K562 (cell line): ENCODE results near the gene PTTG1IP. TPM values are rescaled to one million over a fixed set of nuclear protein-coding genes. Genes with fewer than 3 reads are reported as not detected.

Experiments
- ATAC-seq: fragments of 200-7000 bp; cut with Tn5 transposase; 3 replicates; pipeline ENCODE4 v1.9.1; 2020; ENCODE audit warnings: moderate library complexity
- BruUV-seq: library from RNA; stranded (reverse); fragments of 400-500 nt; replicated peaks from 2 replicates; lab custom pipeline; 2021; lab: Mats Ljungman, UMichigan
- CTCF ChIA-PET: fragments of 300-600 bp; formaldehyde crosslinking; extraction: SDS; loops from one replicate; lab custom pipeline; 2021; ENCODE audit warnings: low intra/inter-chr PET ratio; lab: Yijun Ruan, JAX
- POLR2A ChIA-PET: fragments of 300-600, 350-650 bp; sonication (Branson Sonifier 250); formaldehyde crosslinking; extraction: SDS; loops from one replicate; lab custom pipeline; 2021; ENCODE audit warnings: antibody characterized with exemption, inconsistent platforms; lab: Yijun Ruan, JAX
- DNase-seq, 4 experiments: peaks; one replicate each; pipeline versions ENCODE4 v3.0.0 to v3.0.0-alpha.2; 2011 to 2018; ENCODE audit warnings: low spot score in 3 of 4, mixed read lengths in 3 of 4; ENCODE audit errors: extremely low read depth in 1 of 4
- FAIRE-seq: peaks from 2 replicates; lab custom pipeline; 2011; peaks lifted over from hg19 to GRCh38; lab: Jason Lieb, UNC
- H2AFZ ChIP-seq: 2 replicates; pipeline ENCODE4 v1.6.0; 2011; ENCODE audit warnings: low read depth, low read length, control low read depth, inconsistent platforms
- H3K27ac ChIP-seq: fragments of 200-600 bp; 3 replicates; pipeline ENCODE4 v1.8.0; 2011; ENCODE audit warnings: low read depth, mild to moderate bottlenecking, control low read depth, inconsistent platforms, low read length, moderate library complexity, mixed read lengths; ENCODE audit errors: extremely low read depth
- H3K27me3 ChIP-seq, 2 experiments: fragments of 300-600 bp in 1 of 2; 2 replicates in 1 of 2; 3 replicates in 1 of 2; pipeline versions ENCODE4 v1.6.0 to v1.8.0; 2011; ENCODE audit warnings: inconsistent platforms in 2 of 2, low read length in 2 of 2, mild to moderate bottlenecking in 1 of 2, mixed read lengths in 1 of 2, moderate library complexity in 1 of 2; ENCODE audit not compliant: control insufficient read depth in 2 of 2, insufficient read depth in 2 of 2
- H3K36me3 ChIP-seq: fragments of 300-600 bp; 3 replicates; pipeline ENCODE4 v1.8.0; 2011; ENCODE audit warnings: mild to moderate bottlenecking, low read length, inconsistent platforms; ENCODE audit not compliant: control insufficient read depth, insufficient read depth
- H3K4me1 ChIP-seq, 2 experiments: fragments of 200-600 bp in 1 of 2; replicated peaks in 1 of 2; 2 replicates in 1 of 2; 3 replicates in 1 of 2; pipeline versions ENCODE4 v1.5.1 to v1.8.0; 2011; ENCODE audit warnings: inconsistent platforms in 2 of 2, low read length in 2 of 2, mild to moderate bottlenecking in 1 of 2, mixed read lengths in 1 of 2, moderate library complexity in 1 of 2; ENCODE audit not compliant: control insufficient read depth in 2 of 2, insufficient read depth in 2 of 2
- H3K4me2 ChIP-seq: 2 replicates; pipeline ENCODE4 v1.6.1; 2011; ENCODE audit warnings: low read length, control low read depth, inconsistent platforms, mixed read lengths; ENCODE audit not compliant: insufficient read depth
- H3K4me3 ChIP-seq: fragments of 200-600 bp; sonication (generic), shearing (Covaris generic); 2 replicates; pipeline ENCODE4 v1.5.1; 2016; ENCODE audit warnings: control low read depth, inconsistent platforms
- H3K79me2 ChIP-seq: fragments of 200-600 bp; 3 replicates; pipeline ENCODE4 v1.8.0; 2011; ENCODE audit warnings: low read length, inconsistent platforms; ENCODE audit not compliant: control insufficient read depth, insufficient read depth
- H3K9ac ChIP-seq, 2 experiments: 2 replicates each; pipeline versions ENCODE4 v1.6.0 to v1.6.1; 2011; ENCODE audit warnings: low read depth in 2 of 2, low read length in 2 of 2, control low read depth in 1 of 2, inconsistent platforms in 1 of 2, mild to moderate bottlenecking in 1 of 2, mixed read lengths in 1 of 2; ENCODE audit not compliant: insufficient read depth in 1 of 2
- H3K9me1 ChIP-seq: one replicate; pipeline ENCODE4 v1.6.0; 2011; ENCODE audit warnings: inconsistent platforms, mild to moderate bottlenecking, low read length, moderate library complexity; ENCODE audit not compliant: control insufficient read depth, insufficient read depth
- H3K9me3 ChIP-seq: replicated peaks from 2 replicates; pipeline ENCODE4 v1.5.1; 2011; ENCODE audit warnings: low read depth, low read length, inconsistent platforms; ENCODE audit not compliant: control insufficient read depth, insufficient read depth
- H4K20me1 ChIP-seq: replicated peaks from 2 replicates; pipeline ENCODE4 v1.6.1; 2011; ENCODE audit warnings: low read length, inconsistent platforms, mixed read lengths; ENCODE audit not compliant: control insufficient read depth, insufficient read depth
- SAP30 ChIP-seq: fragments of 200-600 bp; sonication (generic); IDR thresholded peaks from 2 replicates; pipeline ENCODE4 v1.6.1; 2012; ENCODE audit warnings: borderline replicate concordance, low read depth, mild to moderate bottlenecking, moderate library complexity, low read length, control low read depth, inconsistent platforms; ENCODE audit not compliant: insufficient read depth, poor library complexity, severe bottlenecking
- SP2 ChIP-seq: IDR thresholded peaks from 2 replicates; pipeline ENCODE4 v1.6.1; 2011; ENCODE audit warnings: mild to moderate bottlenecking, low read depth, low read length, moderate library complexity; ENCODE audit not compliant: poor library complexity, severe bottlenecking; ENCODE audit errors: extremely low read depth
- U2AF2 ChIP-seq: fragments of 200-400 bp; formaldehyde crosslinking; optimal IDR thresholded peaks from 2 replicates; pipeline ENCODE3; 2017; ENCODE audit warnings: low read depth, mild to moderate bottlenecking, low read length
- whole genome bisulfite sequencing: fragments of 100-300 bp; shearing (Covaris generic); methylation state at CpG from one replicate; pipeline ENCODE4 v1.1.6; 2016; ENCODE audit warnings: low coverage, mixed read lengths; ENCODE audit not compliant: insufficient coverage; ENCODE audit errors: missing lambda C conversion rate; 5-methylcytosine and 5-hydroxymethylcytosine counted together
- in situ Hi-C: fragments of 300-500 bp; cut with MboI; formaldehyde crosslinking; loops from 4 replicates; pipeline ENCODE4 v1.15.0; 2018; ENCODE audit warnings: inconsistent platforms, mixed read lengths
- intact Hi-C: fragments of 100-400 bp; cut with micrococcal nuclease; formaldehyde crosslinking; loops from 2 replicates; pipeline ENCODE4 v1.14.2; 2022
- polyA plus RNA-seq, 8 experiments: library from polyadenylated mRNA; depleted of rRNA in 4 of 8; stranded (reverse) in 5 of 8; unstranded in 3 of 8; fragments of >200 nt; fragmentation: Nextera tagmentation in 2 of 8; fragmentation: Illumina TruSeq in 1 of 8; extraction: Ambion mirVana in 2 of 8; extraction: Trizol in 1 of 8; gene quantifications; 2 replicates each; pipeline versions ENCODE4 v1.2.1 to v1.2.3, GENCODE V29; 2011 to 2014; ENCODE audit warnings: inconsistent platforms in 1 of 8, missing spikeins in 1 of 8
- total RNA-seq, 7 experiments: library from RNA; depleted of rRNA in 6 of 7; stranded (reverse); fragments of >200 nt in 6 of 7; fragmentation: Illumina TruSeq in 2 of 7; extraction: Trizol in 2 of 7; gene quantifications; 2 replicates each; pipeline versions ENCODE4 v1.2.1 to v1.2.3, GENCODE V29; 2011 to 2021; ENCODE audit warnings: low replicate concordance in 1 of 7
- TF ChIP-seq, protein P1 (sequence below): sonication (generic); IDR thresholded peaks from 2 replicates; pipeline ENCODE4 v1.6.1; 2016
- TF ChIP-seq, protein P2 (sequence below): IDR thresholded peaks from 3 replicates; pipeline ENCODE4 v1.6.1; 2011; ENCODE audit warnings: borderline replicate concordance, mild to moderate bottlenecking, moderate library complexity; ENCODE audit not compliant: insufficient read length; ENCODE audit errors: extremely low read depth

PTTG1IP gene
- total and polyA plus RNA-seq, 9 of the 15 experiments (the other 6 are each of a cell fraction or from before 2014, with no cell fraction given): 5.0 to 99.3 (median 82.4) TPM

DNA sequence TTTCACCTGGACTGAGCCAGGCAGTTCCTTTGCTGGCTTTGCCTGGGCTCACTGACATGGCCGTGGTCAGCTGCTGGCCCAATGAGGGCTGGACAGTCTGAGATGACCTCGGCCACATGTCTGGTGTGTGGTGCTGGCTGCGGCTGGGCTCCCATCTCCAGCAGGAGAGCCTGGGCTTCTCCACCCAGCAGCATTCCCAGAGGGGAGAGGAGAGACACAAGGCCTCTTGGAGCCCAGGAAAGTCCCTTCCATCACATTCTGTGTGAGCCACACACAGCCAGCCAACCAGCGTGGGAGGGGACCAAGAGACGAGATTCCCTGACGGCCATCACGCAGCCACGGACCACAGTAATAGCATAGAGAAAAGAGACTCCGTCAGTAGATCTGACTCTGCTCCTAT lies 34.5 kb downstream of the PTTG1IP start:
- no peaks in the 10 kb centered on the region for H3K79me2 ChIP-seq
- BruUV-seq: no TSS peak
- TF ChIP-seq, protein P1, sequence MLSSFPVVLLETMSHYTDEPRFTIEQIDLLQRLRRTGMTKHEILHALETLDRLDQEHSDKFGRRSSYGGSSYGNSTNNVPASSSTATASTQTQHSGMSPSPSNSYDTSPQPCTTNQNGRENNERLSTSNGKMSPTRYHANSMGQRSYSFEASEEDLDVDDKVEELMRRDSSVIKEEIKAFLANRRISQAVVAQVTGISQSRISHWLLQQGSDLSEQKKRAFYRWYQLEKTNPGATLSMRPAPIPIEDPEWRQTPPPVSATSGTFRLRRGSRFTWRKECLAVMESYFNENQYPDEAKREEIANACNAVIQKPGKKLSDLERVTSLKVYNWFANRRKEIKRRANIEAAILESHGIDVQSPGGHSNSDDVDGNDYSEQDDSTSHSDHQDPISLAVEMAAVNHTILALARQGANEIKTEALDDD: no peak
- TF ChIP-seq U2AF2: no peak
- no peak for TF ChIP-seq SAP30
- TF ChIP-seq, protein P2, sequence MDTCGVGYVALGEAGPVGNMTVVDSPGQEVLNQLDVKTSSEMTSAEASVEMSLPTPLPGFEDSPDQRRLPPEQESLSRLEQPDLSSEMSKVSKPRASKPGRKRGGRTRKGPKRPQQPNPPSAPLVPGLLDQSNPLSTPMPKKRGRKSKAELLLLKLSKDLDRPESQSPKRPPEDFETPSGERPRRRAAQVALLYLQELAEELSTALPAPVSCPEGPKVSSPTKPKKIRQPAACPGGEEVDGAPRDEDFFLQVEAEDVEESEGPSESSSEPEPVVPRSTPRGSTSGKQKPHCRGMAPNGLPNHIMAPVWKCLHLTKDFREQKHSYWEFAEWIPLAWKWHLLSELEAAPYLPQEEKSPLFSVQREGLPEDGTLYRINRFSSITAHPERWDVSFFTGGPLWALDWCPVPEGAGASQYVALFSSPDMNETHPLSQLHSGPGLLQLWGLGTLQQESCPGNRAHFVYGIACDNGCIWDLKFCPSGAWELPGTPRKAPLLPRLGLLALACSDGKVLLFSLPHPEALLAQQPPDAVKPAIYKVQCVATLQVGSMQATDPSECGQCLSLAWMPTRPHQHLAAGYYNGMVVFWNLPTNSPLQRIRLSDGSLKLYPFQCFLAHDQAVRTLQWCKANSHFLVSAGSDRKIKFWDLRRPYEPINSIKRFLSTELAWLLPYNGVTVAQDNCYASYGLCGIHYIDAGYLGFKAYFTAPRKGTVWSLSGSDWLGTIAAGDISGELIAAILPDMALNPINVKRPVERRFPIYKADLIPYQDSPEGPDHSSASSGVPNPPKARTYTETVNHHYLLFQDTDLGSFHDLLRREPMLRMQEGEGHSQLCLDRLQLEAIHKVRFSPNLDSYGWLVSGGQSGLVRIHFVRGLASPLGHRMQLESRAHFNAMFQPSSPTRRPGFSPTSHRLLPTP: no peak
- TF ChIP-seq SP2: no peak
- TF ChIP-seq, all 486 proteins: peak for 0

More for the DNA sequence above, 34.5 kb downstream of the PTTG1IP start:
- Histone ChIP-seq H3K9me3 (no peaks in the 10 kb centered on the region), H3K4me1 (peaks cover 21 to 52% of the 10 kb centered on the region in 2 experiments), H3K27me3 (peaks cover 14 to 36% of the 10 kb centered on the region in 2 experiments; a peak in 4 of 5 replicates), H2AFZ (no peak overlapping the region), H3K9me1 (no peaks in the 10 kb centered on the region), H3K4me2 (no peak overlapping the region), H4K20me1 (peaks cover 5% of the 10 kb centered on the region; the same call in 1 of the 2 replicates), H3K36me3 (no peaks in the 10 kb centered on the region), H3K9ac (no peak overlapping the region), H3K4me3 (no peak overlapping the region), H3K27ac (no peak overlapping the region)
- ATAC-seq: no peak
- no peak for FAIRE-seq
- intact Hi-C loops: loop anchor here (10.0 kb wide), 1 partner anchor 794 kb away; no protein-coding TSS in a partner anchor
- 29% methylated on average over 9 of the region's 9 CpGs for WGBS
- ChIA-PET CTCF (no interaction called here), POLR2A (no interaction called here)
- DNase-seq: no peak
- in situ Hi-C loops: no loop called here
